Ectodermal cell (in vitro differentiated cells): ENCODE measurements around the gene TRIM28.

Source experiments
- H3K27ac ChIP-seq: 2 replicates; pipeline ENCODE4 v1.7.0; 2013; ENCODE audit warnings: mild to moderate bottlenecking, low read depth, low read length; ENCODE audit not compliant: insufficient read depth, poor library complexity, severe bottlenecking
- H3K27me3 ChIP-seq: 2 replicates; pipeline ENCODE4 v1.7.0; 2013; ENCODE audit warnings: mild to moderate bottlenecking, low read length; ENCODE audit not compliant: insufficient read depth, control insufficient read depth, poor library complexity, severe bottlenecking
- H3K36me3 ChIP-seq: one replicate; pipeline ENCODE4 v1.7.0; 2013; ENCODE audit warnings: low read length; ENCODE audit not compliant: control insufficient read depth, insufficient read depth
- H3K4me1 ChIP-seq: one replicate; pipeline ENCODE4 v1.7.0; 2013; ENCODE audit warnings: low read length; ENCODE audit not compliant: control insufficient read depth, insufficient read depth
- H3K4me3 ChIP-seq: 2 replicates; pipeline ENCODE4 v1.7.0; 2013; ENCODE audit warnings: low read depth, low read length, control low read depth; ENCODE audit not compliant: insufficient read depth
- H3K9me3 ChIP-seq: 2 replicates; pipeline ENCODE4 v1.7.0; 2013; ENCODE audit warnings: mild to moderate bottlenecking, low read length, moderate library complexity; ENCODE audit not compliant: control insufficient read depth
- WGBS, 2 experiments: methylation state at CpG; one replicate each; pipeline ENCODE4 v1.1.7; 2013; ENCODE audit warnings: missing lambda C conversion rate in 2 of 2; 5-methylcytosine and 5-hydroxymethylcytosine counted together

The TRIM28 gene

DNA sequence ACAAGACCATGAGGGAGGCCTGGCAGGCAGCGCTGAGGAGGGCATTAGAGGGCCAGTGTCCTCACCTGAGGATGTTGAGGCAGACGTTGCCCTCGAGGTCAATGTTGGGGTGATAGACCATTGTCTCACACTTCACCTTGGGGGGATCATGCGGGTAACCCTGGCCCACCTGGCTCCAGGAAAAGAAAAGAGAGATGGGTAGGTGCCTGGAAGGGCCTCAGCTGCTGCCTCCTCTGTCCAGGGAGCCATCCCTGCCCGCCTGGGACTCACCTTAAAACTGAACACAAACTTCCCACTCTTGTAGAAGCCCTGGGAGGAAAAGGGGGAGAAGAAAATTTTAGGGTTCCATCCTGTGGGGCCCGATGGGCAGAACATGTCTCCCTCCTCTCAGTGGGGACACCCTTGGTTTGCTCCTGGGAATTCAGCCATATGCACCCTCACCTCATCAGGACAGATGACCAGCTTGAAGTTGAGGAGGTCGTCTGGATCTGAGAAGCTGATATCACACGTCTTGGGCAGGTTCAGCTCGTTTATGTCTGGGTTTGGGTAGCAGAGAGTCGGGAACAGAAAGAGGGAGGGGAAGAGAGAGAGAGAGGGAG is 12.9 kb downstream of the TRIM28 start:
- H3K36me3 ChIP-seq: peaks cover 21% of the 10 kb centered on the region
- H3K27me3 ChIP-seq: peaks cover 5% of the 10 kb centered on the region
- H3K27ac ChIP-seq: no peak overlapping the region
- H3K4me3 ChIP-seq: peak overlapping the region; percentile 64
- H3K9me3 ChIP-seq: no peaks in the 10 kb centered on the region
- WGBS, 2 experiments: 90% methylated on average over 10 of the region's 10 CpGs
- H3K4me1 ChIP-seq: peaks cover 32% of the 10 kb centered on the region

DNA sequence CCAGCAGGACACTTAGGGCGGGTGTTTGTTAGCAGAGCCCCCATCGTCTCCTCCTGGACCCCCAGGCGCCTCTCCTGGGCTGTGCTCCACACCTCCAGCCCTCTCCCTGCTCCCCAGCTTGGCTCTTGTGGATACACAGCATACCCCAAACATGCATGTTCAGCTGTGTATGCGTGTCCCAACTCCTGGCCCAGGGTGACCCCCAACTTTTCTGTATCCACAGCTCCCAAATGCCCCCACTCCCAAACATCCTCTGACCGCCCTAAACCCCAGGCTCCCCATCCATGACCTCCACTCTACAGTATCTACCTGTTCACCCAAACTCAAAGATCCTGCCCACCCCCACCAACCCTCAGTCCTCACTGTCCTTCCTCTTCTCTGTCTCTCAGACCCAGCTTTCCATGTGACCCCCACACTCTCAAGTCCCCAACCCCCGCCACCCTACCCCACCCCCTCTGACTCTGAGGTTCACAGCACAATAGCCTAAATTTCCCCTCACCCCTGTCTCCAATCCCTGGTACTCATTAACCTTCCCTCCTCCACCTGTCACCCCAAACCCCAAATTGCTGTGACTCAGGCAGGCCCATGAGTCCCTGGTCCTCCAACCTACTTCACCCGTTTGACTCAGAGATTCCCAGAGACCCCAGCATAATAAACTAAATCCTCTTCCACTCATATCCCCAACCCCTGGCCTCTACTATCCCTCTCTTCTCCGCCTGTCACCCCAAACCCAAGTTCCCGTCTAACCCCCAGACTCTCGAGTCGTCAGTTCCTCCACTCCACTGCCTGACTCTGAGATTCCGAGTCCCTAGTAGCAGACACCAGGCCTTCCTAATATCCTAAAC is 13.6 kb downstream of the TRIM28 start:
- Histone ChIP-seq H3K27ac (peak overlapping the region; percentile 78), H3K36me3 (peaks cover 17% of the 10 kb centered on the region), H3K4me3 (peak overlapping the region; percentile 64), H3K9me3 (no peaks in the 10 kb centered on the region), H3K27me3 (peaks cover 12% of the 10 kb centered on the region), H3K4me1 (peaks cover 32% of the 10 kb centered on the region)
- WGBS, 2 experiments: 42 to 44% methylated on average over 12 of the region's 12 CpGs

DNA sequence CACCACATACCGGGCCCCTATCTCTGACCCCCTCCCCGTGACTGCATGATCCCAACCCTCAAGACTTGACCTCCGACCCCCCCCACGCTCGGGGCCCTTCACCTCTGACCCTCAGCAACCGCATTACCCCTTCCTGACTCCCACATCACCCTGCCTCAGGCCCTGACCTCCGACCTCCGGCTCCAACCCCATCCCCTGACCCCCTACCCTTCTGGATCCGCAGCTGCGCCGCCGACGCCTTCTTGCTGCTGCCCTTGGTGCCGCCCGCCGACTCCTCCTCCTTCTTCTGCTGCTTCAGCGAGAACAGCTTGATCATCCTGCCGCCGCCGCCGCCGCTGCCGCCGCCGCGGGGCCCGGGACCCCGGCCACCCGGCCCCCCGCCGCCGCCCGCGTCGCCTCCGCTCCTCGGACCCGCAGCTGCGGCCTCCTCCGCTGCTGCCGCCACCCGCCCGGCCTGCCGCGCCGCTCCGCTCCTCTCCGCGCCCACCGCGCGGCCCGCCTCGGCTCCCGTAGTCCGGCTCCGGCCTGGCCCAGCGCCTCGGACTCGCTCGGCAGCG is 14.3 kb downstream of the TRIM28 start, which contains the start of gene UBE2M:
Gene UBE2M, minus strand, starts transcription at position 546 of the 557 bp plus-strand sequence. Its CDS starts 230 bp downstream, at position 316.
- WGBS, 2 experiments: 0% methylated on average over 62 of the region's 62 CpGs
- Histone ChIP-seq H3K27me3 (peaks cover 19% of the 10 kb centered on the region), H3K27ac (peak within 1 kb of the TSS; percentile 99), H3K9me3 (no peaks in the 10 kb centered on the region), H3K4me3 (peak within 1 kb of the TSS; percentile 64), H3K36me3 (peaks cover 17% of the 10 kb centered on the region), H3K4me1 (peaks cover 34% of the 10 kb centered on the region)

DNA sequence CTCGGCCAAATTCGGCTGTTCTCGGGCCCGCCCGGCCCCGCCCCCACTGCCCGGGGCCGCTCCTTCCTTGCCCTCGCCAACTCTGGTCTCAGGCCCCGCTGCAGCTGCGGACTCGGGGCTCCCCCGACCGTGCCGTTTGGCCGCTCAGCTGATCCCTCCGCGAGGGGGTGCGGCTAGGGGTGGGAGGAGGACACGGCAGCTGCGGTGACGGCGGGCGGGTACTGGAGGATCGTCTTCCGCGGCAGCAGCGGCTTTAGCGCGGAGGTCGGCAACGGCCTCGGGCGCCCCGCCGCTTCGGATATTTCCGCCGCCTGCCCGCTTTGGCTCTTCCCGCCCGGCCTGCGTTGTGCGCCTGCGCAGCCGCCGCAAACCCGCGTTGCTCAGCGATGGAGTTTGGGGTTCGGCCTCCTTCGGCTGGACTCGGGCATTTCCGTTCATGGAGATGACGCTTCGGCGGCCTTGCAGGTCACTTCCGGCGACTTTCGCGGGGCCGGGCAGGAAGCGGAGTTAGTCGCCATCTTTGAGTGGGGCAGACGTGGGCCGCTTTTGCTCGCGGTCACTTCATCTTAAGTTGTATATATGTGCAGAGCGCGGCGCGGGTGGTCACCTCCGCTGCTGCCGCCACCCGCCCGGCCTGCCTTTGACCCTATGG is 14.9 kb downstream of the TRIM28 start:
- Histone ChIP-seq H3K27ac (peak overlapping the region; percentile 99), H3K4me3 (peak overlapping the region; percentile 64), H3K27me3 (peaks cover 25% of the 10 kb centered on the region), H3K4me1 (peaks cover 36% of the 10 kb centered on the region), H3K9me3 (no peaks in the 10 kb centered on the region), H3K36me3 (peaks cover 17% of the 10 kb centered on the region)
- WGBS, 2 experiments: 0% methylated on average over 76 of the region's 76 CpGs

DNA sequence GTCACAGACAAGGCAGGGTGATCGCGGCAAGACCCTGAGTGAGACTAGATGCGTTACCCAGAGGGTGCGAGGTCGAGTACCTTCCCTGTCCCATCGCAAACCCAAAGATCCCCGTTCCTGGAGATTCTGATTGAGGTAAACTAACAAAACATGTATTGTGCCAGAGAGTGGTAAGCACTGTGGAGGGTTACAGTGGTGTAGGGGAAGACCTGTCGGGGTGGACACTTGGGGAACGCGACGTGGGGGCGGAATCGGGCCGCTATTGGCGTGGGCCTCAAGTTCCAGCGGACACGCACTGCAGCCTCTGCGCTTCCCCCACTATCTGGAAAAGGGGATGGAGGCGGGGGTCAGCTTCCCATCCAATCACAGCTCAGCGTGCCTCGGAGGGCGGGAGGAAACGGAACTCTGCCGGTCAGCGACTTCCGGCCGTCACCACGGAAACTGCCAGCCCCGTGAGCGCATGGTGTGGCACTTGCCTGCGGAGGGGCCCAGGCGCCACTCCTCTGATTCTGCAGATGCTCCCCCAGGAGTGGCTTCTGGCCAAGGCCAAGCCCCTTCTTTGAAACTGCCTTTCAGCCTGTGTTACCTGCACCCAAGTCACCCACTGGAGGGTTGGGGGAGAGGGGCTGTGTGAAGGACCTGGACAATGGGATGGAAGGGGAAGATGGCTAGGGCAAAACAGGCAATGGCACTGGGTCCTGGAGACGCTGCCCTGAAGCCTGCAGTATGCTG is 15.6 kb downstream of the TRIM28 start:
- Histone ChIP-seq H3K36me3 (peaks cover 17% of the 10 kb centered on the region), H3K4me1 (peaks cover 36% of the 10 kb centered on the region), H3K4me3 (peak overlapping the region; percentile 64), H3K27me3 (peaks cover 28% of the 10 kb centered on the region), H3K27ac (peak overlapping the region; percentile 99), H3K9me3 (no peaks in the 10 kb centered on the region)
- WGBS, 2 experiments: 1 to 2% methylated on average over 33 of the region's 33 CpGs

DNA sequence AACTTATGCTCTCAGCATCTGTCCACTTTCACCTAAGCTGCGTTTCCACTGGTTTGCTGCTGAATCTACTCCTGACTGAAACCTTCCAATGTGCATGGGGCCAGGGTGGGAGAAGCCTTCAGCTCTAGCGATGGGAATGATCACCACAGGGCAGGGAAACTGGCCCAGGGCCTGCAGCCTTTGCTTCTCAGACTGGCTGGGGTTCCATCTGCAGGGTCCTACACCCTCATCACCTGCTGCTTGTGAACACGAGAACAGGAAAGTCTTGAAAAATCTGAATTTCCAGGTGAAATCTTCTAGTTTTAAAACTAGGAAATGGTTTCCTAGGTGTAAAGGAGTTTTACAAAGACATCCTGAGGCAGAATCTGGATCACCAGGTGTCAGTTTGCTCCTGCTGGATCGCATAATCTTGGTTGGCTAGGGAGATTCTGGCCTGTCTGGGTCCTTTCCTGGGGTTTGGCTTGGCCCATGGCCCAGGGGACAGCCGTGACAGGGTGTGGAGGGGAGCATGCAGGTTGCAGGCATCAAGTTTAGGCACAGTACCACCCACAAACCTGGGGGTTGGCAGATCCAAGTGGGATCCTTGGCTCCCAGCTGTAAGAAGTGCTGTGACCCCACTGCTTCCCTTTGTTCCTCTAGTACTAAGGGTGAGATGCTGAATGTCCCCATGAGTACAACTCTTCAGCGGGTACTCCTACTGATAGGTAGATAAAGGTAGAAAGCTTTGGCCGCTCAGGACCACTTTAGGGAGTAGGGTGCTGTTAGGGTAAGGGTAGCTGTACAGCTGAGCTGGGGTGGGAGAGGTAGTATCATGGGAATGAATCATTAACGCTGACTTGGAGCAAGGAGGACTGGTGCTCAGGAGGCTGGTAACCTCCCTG is 16.4 kb downstream of the TRIM28 start:
- 92 to 93% methylated on average over 8 of the region's 8 CpGs for WGBS, 2 experiments
- Histone ChIP-seq H3K4me3 (peak overlapping the region; percentile 64), H3K27me3 (peaks cover 28% of the 10 kb centered on the region), H3K27ac (peak overlapping the region; percentile 86), H3K4me1 (peaks cover 36% of the 10 kb centered on the region), H3K36me3 (peaks cover 17% of the 10 kb centered on the region), H3K9me3 (no peaks in the 10 kb centered on the region)

DNA sequence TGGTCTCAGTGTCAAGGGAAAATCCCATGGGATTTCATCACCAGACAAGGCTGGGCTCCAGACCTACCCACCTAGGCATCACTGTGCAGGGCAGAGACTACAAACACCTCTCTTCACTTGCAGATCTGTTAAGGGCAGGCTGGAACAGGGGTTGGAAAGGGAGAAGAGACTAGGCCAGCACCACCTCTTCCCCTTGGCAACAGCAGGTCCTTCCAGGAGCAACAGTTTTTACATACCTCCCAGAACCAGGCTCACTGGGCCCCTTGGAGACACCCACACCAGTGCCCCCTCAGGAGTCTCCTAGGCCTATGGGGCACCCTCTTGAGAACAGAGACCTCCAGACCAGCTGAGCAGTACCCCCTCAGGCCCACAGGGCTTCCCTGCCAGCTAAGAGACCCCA is 17.1 kb downstream of the TRIM28 start:
- H3K27me3 ChIP-seq: peaks cover 28% of the 10 kb centered on the region
- peaks cover 30% of the 10 kb centered on the region for H3K4me1 ChIP-seq
- no peak overlapping the region for H3K27ac ChIP-seq

DNA sequence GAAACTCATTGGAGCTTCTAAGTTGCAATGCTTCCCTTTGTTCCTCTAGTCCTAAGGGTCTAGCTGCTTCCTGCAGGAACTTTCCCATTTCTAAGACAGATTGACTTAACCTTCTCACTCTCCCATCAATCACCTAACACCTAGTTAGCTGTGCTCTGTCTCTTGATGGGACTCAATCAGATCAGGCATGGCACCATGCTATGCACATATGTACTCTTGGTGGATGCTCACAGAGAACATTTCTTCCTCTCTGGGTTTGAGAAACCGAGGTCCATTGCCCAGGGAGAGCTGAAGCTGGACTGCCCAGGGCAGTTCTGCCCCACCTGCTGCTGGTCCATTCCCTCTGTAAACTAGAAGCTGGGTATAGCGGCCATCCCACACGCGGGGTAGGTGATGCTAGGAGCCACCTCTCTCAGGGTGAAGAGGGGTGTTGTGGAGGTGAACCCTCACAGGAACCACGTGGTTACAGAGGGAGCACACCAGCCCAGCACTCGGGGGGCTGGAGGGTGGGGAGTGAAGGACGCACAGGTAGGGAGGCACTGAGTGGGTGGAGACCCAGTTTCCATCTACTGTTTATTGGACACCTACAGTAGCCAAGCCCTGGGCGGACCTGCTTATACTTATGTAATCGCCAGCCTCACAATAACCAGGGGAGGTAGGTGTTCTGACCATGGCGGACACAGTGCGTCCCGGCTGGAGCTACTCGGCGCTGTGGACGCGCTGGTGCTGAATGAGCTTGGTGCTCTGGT is 17.7 kb downstream of the TRIM28 start:
- no peaks in the 10 kb centered on the region for H3K9me3 ChIP-seq
- H3K4me1 ChIP-seq: peaks cover 24% of the 10 kb centered on the region
- H3K27me3 ChIP-seq: peaks cover 28% of the 10 kb centered on the region
- WGBS, 2 experiments: 94 to 95% methylated on average over 16 of the region's 16 CpGs
- H3K4me3 ChIP-seq: no peak overlapping the region
- no peak overlapping the region for H3K27ac ChIP-seq
- peaks cover 6% of the 10 kb centered on the region for H3K36me3 ChIP-seq

More for the DNA sequence above, 17.1 kb downstream of the TRIM28 start:
- Histone ChIP-seq H3K36me3 (peaks cover 12% of the 10 kb centered on the region), H3K9me3 (no peaks in the 10 kb centered on the region), H3K4me3 (no peak overlapping the region)
